Fibroblast of skin of right quadriceps (primary cell): Measurements from ENCODE around the gene SLC51B.

Experiments used
- DNase-seq: peaks from one replicate; pipeline ENCODE4 v3.0.0-alpha.2; 2013

SLC51B gene

GRCh38 chr15:65101891-65102708, 56.9 kb downstream of the SLC51B start:
- no peak for DNase-seq

GRCh38 chr15:65102912-65103311, 57.7 kb downstream of the SLC51B start:
- DNase-seq: no peak
